GM18507 (cell line): ENCODE data around the gene POLL.
A peak's percentile ranks its signal among the peaks of the same experiment; 100 is the strongest.
"Not testable (repeated sequence)": the region's sequence is repeated elsewhere in the genome, so short reads cannot be mapped to it uniquely, and the experiment has no call there.

Source experiments
- DNase-seq: peaks from one replicate; pipeline ENCODE4 v3.0.0; 2011; ENCODE audit warnings: low read depth; ENCODE audit not compliant: insufficient read length; ENCODE audit errors: extremely low spot score
- FAIRE-seq: peaks from 2 replicates; lab custom pipeline; 2011; peaks lifted over from hg19 to GRCh38; lab: Jason Lieb, UNC

Gene POLL

GRCh38 chr10:101612872-101613271 lies 24.8 kb upstream of the POLL start:
- no peak for FAIRE-seq
- DNase-seq = no peak

GRCh38 chr10:101612086-101612485 lies 24.0 kb upstream of the POLL start:
- no peak for DNase-seq
- no peak for FAIRE-seq

- FAIRE-seq = no peak
- DNase-seq = no peak
Observed at GRCh38 chr10:101611096-101611905, 23.2 kb upstream of the POLL start.

GRCh38 chr10:101609481-101609880 lies 21.4 kb upstream of the POLL start:
- no peak for DNase-seq

GRCh38 chr10:101607124-101607523 lies 19.1 kb upstream of the POLL start:
- DNase-seq (no peak), FAIRE-seq (no peak)

More at GRCh38 chr10:101609481-101609880, 21.4 kb upstream of the POLL start:
- FAIRE-seq = no peak

- peak; percentile 81 for FAIRE-seq
Observed at GRCh38 chr10:101602761-101603398, 14.8 kb upstream of the POLL start.

GRCh38 chr10:101601541-101601940 lies 13.5 kb upstream of the POLL start:
- DNase-seq = no peak
- FAIRE-seq = no peak

More at GRCh38 chr10:101602761-101603398, 14.8 kb upstream of the POLL start:
- no peak for DNase-seq

- DNase-seq (no peak), FAIRE-seq (no peak)
Observed at GRCh38 chr10:101597091-101597900, 9.2 kb upstream of the POLL start.

GRCh38 chr10:101595591-101596433 lies 7.8 kb upstream of the POLL start:
- DNase-seq (no peak), FAIRE-seq (no peak)

- not testable (repeated sequence) for FAIRE-seq, DNase-seq
Observed at GRCh38 chr10:101593331-101593730, 5.3 kb upstream of the POLL start.

- FAIRE-seq (no peak), DNase-seq (no peak)
Observed at GRCh38 chr10:101588879-101589278, 822 bp upstream of the POLL start.

- FAIRE-seq (no peak), DNase-seq (no peak)
Observed at GRCh38 chr10:101585841-101586240, 2.2 kb downstream of the POLL start.

GRCh38 chr10:101580486-101581399 lies 7.3 kb downstream of the POLL start:
- no peak for FAIRE-seq

GRCh38 chr10:101579516-101579870 lies 8.6 kb downstream of the POLL start:
- no peak for DNase-seq
- no peak for FAIRE-seq

More at GRCh38 chr10:101580486-101581399, 7.3 kb downstream of the POLL start:
- DNase-seq = no peak

GRCh38 chr10:101578803-101579515 lies 9.1 kb downstream of the POLL start:
- DNase-seq (no peak), FAIRE-seq (no peak)

GRCh38 chr10:101578192-101578591 lies 9.9 kb downstream of the POLL start:
- FAIRE-seq (no peak), DNase-seq (no peak)

- no peak for FAIRE-seq
- DNase-seq = no peak
Observed at GRCh38 chr10:101577121-101577871, 10.8 kb downstream of the POLL start.
